CD4-positive, alpha-beta T cell treated with Interleukin-12 subunit alpha and Interleukin-12 subunit beta, for 1 hour (primary cell): ENCODE results near the gene PEX12.
"Not testable (repeated sequence)": the region's sequence is repeated elsewhere in the genome, so short reads cannot be mapped to it uniquely, and the experiment has no call there.

Source experiments
- DNase-seq: peaks from one replicate; pipeline ENCODE4 v3.0.0-alpha.2; 2020

PEX12 gene

GRCh38 chr17:35578197-35578928, at the start of gene PEX12:
PEX12 (minus strand) TSS chr17:35578571; CDS start chr17:35578021, 550 bp downstream.
- peak; percentile 92 for DNase-seq

- no peak for DNase-seq
These were observed 49.0 kb upstream of the PEX12 start for GRCh38 chr17:35627417-35627816.

GRCh38 chr17:35621768-35622167, 43.4 kb upstream of the PEX12 start:
- DNase-seq, result no peak

GRCh38 chr17:35618628-35619027, 40.3 kb upstream of the PEX12 start:
- DNase-seq, result no peak

GRCh38 chr17:35617505-35617904, 39.1 kb upstream of the PEX12 start:
- no peak for DNase-seq

GRCh38 chr17:35616536-35616935, 38.2 kb upstream of the PEX12 start:
- no peak for DNase-seq

GRCh38 chr17:35614810-35615209, 36.4 kb upstream of the PEX12 start:
- DNase-seq, result no peak

- DNase-seq, result peak; percentile 41
These were observed 34.7 kb upstream of the PEX12 start for GRCh38 chr17:35612924-35613521.

GRCh38 chr17:35610746-35611145, 32.4 kb upstream of the PEX12 start:
- DNase-seq, result not testable (repeated sequence)

- DNase-seq, result no peak
These were observed 31.5 kb upstream of the PEX12 start for GRCh38 chr17:35609831-35610230.

GRCh38 chr17:35607239-35607847, 29.0 kb upstream of the PEX12 start:
- DNase-seq, result no peak

- DNase-seq, result no peak
These were observed 27.3 kb upstream of the PEX12 start for GRCh38 chr17:35605678-35606077.

- DNase-seq, result no peak
These were observed 25.3 kb upstream of the PEX12 start for GRCh38 chr17:35603674-35604073.

- no peak for DNase-seq
These were observed 19.2 kb upstream of the PEX12 start for GRCh38 chr17:35597604-35598003.

- DNase-seq, result no peak
These were observed 18.3 kb upstream of the PEX12 start for GRCh38 chr17:35596530-35597233.

- no peak for DNase-seq
These were observed 17.7 kb upstream of the PEX12 start for GRCh38 chr17:35596072-35596471.

- peak; percentile 29 for DNase-seq
These were observed 10.0 kb upstream of the PEX12 start for GRCh38 chr17:35588196-35588920.

- DNase-seq, result peak; percentile 99
These were observed 8.9 kb upstream of the PEX12 start, which contains the start of gene AP2B1 for GRCh38 chr17:35587074-35587961. AP2B1 (plus strand) TSS chr17:35587322; CDS start chr17:35594031, 6,709 bp downstream.

GRCh38 chr17:35586569-35587073, 8.2 kb upstream of the PEX12 start:
- DNase-seq, result no peak

- no peak for DNase-seq
These were observed 5.7 kb upstream of the PEX12 start for GRCh38 chr17:35584061-35584460.

GRCh38 chr17:35578929-35579432, 610 bp upstream of the PEX12 start:
- no peak for DNase-seq
